RWPE2 (cell line): Measurements from ENCODE around the gene CD68.

ENCODE experiments used
- ATAC-seq: fragments of 200-7000 bp; cut with Tn5 transposase; 3 replicates; pipeline ENCODE4 v1.9.1; 2021; ENCODE audit warnings: low read depth
- DNase-seq: peaks from one replicate; pipeline ENCODE4 v3.0.0-alpha.2; 2020; ENCODE audit warnings: low spot score
- H3K27ac ChIP-seq: fragments of 450-650 bp; 2 replicates; pipeline ENCODE4 v1.5.1; 2017; ENCODE audit warnings: mild to moderate bottlenecking; ENCODE audit not compliant: poor library complexity, severe bottlenecking
- H3K27me3 ChIP-seq: fragments of 250-450 bp; sonication (Bioruptor Pico); 2 replicates; pipeline ENCODE4 v1.5.1; 2021; ENCODE audit warnings: mild to moderate bottlenecking, moderate library complexity; ENCODE audit not compliant: insufficient read depth, poor library complexity, severe bottlenecking
- H3K36me3 ChIP-seq: fragments of 250-450 bp; sonication (Bioruptor Pico); 2 replicates; pipeline ENCODE4 v1.5.1; 2020; ENCODE audit warnings: low read depth, mild to moderate bottlenecking, moderate library complexity
- H3K4me1 ChIP-seq: fragments of 250-450 bp; sonication (Bioruptor Pico); 2 replicates; pipeline ENCODE4 v1.5.1; 2021; ENCODE audit warnings: mild to moderate bottlenecking, moderate library complexity; ENCODE audit not compliant: insufficient read depth, poor library complexity, severe bottlenecking
- H3K4me3 ChIP-seq: fragments of 250-450 bp; sonication (Bioruptor Pico); 2 replicates; pipeline ENCODE4 v1.5.1; 2021; ENCODE audit warnings: mild to moderate bottlenecking, moderate library complexity; ENCODE audit not compliant: severe bottlenecking
- H3K9me3 ChIP-seq: fragments of 250-450 bp; sonication (Bioruptor Pico); 2 replicates; pipeline ENCODE4 v1.5.1; 2021; ENCODE audit warnings: mild to moderate bottlenecking, moderate library complexity; ENCODE audit not compliant: severe bottlenecking
- CTCF ChIP-seq: fragments of 450-650 bp; IDR thresholded peaks from one replicate; pipeline ENCODE4 v1.5.1; 2017; ENCODE audit warnings: mild to moderate bottlenecking, moderate library complexity; ENCODE audit not compliant: poor library complexity, severe bottlenecking

CD68 gene

GRCh38 chr17:7551396-7551795 lies 28.0 kb upstream of the CD68 start:
- Histone ChIP-seq H3K9me3 (no peaks in the 10 kb centered on the region), H3K27me3 (no peaks in the 10 kb centered on the region), H3K36me3 (no peaks in the 10 kb centered on the region), H3K4me3 (no peak overlapping the region), H3K27ac (no peak overlapping the region), H3K4me1 (no peaks in the 10 kb centered on the region)
- ATAC-seq (no peak), DNase-seq (no peak)
- TF ChIP-seq CTCF: no peak

GRCh38 chr17:7552621-7553051 lies 26.8 kb upstream of the CD68 start:
- no peak overlapping the region for H3K27ac ChIP-seq
- H3K4me3 ChIP-seq: no peak overlapping the region
- H3K4me1 ChIP-seq: no peaks in the 10 kb centered on the region
- H3K27me3 ChIP-seq: no peaks in the 10 kb centered on the region
- H3K36me3 ChIP-seq: no peaks in the 10 kb centered on the region
- no peaks in the 10 kb centered on the region for H3K9me3 ChIP-seq
- DNase-seq (no peak), ATAC-seq (no peak)
- no peak for TF ChIP-seq CTCF

GRCh38 chr17:7553356-7553755 lies 26.1 kb upstream of the CD68 start:
- Histone ChIP-seq H3K9me3 (no peaks in the 10 kb centered on the region), H3K4me3 (no peak overlapping the region), H3K27me3 (no peaks in the 10 kb centered on the region), H3K4me1 (peaks cover 1% of the 10 kb centered on the region), H3K27ac (no peak overlapping the region), H3K36me3 (no peaks in the 10 kb centered on the region)
- no peak for DNase-seq
- ATAC-seq: no peak
- no peak for TF ChIP-seq CTCF

GRCh38 chr17:7555320-7555948 lies 24.0 kb upstream of the CD68 start:
- Histone ChIP-seq H3K36me3 (no peaks in the 10 kb centered on the region), H3K27ac (no peak overlapping the region), H3K4me1 (peaks cover 13% of the 10 kb centered on the region), H3K27me3 (no peaks in the 10 kb centered on the region), H3K4me3 (no peak overlapping the region), H3K9me3 (no peaks in the 10 kb centered on the region)
- DNase-seq: no peak
- no peak for ATAC-seq
- TF ChIP-seq CTCF: no peak

GRCh38 chr17:7556627-7557026 lies 22.8 kb upstream of the CD68 start:
- DNase-seq (no peak), ATAC-seq (no peak)
- TF ChIP-seq CTCF: no peak

More at GRCh38 chr17:7556627-7557026, 22.8 kb upstream of the CD68 start:
- Histone ChIP-seq H3K36me3 (no peaks in the 10 kb centered on the region), H3K27me3 (no peaks in the 10 kb centered on the region), H3K9me3 (no peaks in the 10 kb centered on the region), H3K4me3 (no peak overlapping the region), H3K27ac (no peak overlapping the region), H3K4me1 (peaks cover 17% of the 10 kb centered on the region)
